Right atrium auricular region (tissue), 2 donors: ENCODE data around the gene RALA. TPM values are rescaled to one million over a fixed set of nuclear protein-coding genes. Genes with fewer than 3 reads are reported as not detected.

Source experiments
- DNase-seq: peaks from one replicate; pipeline ENCODE4 v3.0.0-alpha.2; 2019; ENCODE audit warnings: low spot score
- H3K27ac ChIP-seq, 2 donors: fragments of 200-600 bp; sonication (generic); 1 replicate in 1 of 2; 2 replicates in 1 of 2; pipeline ENCODE4 v1.5.1; 2016 to 2019
- H3K27me3 ChIP-seq, 2 donors: fragments of 200-600 bp; sonication (generic); one replicate each; pipeline versions ENCODE4 v1.5.1 to v1.6.0; 2017 to 2019
- H3K36me3 ChIP-seq: fragments of 200-600 bp; sonication (generic); one replicate; pipeline ENCODE4 v1.5.1; 2016
- H3K4me1 ChIP-seq, 2 donors: fragments of 200-600 bp; sonication (generic); one replicate each; pipeline versions ENCODE4 v1.5.1 to v1.6.0; 2017 to 2019
- H3K4me3 ChIP-seq, 2 donors: fragments of 200-600 bp; sonication (generic); 1 replicate in 1 of 2; 2 replicates in 1 of 2; pipeline ENCODE4 v1.5.1; 2017 to 2019; ENCODE audit warnings: mild to moderate bottlenecking in 1 of 2, moderate library complexity in 1 of 2
- H3K9me3 ChIP-seq, 2 donors: fragments of 200-600 bp; sonication (generic); one replicate each; pipeline ENCODE4 v1.5.1; 2019
- total RNA-seq, 2 donors: library from RNA; depleted of rRNA; stranded (reverse); fragments of >200 nt; gene quantifications; one replicate each; pipeline ENCODE4 v1.1.0, GENCODE V29; 2016
- TF ChIP-seq, protein P1 (sequence below), 2 donors: fragments of 200-600 bp; sonication (generic); IDR thresholded peaks; one replicate each; pipeline ENCODE4 v1.5.1; 2019; ENCODE audit warnings: antibody characterized with exemption in 2 of 2

The RALA gene
- total RNA-seq, 2 donors from 2014 or later, result 13.2 to 14.0 TPM

DNA sequence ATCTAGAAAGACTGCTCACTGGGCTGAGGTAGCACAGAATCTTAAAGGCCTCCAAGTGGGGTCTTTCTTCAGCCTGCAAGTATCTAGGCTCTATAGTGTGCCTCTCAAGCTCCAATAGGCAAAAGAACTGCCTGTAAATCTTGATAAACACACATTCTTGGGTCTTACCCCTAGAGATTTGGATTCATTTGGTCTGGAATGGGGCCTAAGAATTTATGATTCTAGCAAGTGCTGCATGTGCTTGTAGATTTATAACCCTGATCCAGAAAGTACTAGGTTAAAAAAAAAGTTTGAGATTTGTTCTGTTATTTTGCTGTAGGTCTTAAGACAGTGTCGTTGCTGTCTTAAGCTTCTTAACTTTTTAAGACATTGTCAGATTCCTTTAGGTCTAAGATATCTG lies 74.1 kb downstream of the RALA start:
- Histone ChIP-seq H3K36me3 (peaks cover 22% of the 10 kb centered on the region), H3K9me3 (no peaks in the 10 kb centered on the region), H3K27me3 (no peaks in the 10 kb centered on the region), H3K27ac (no peak overlapping the region), H3K4me1 (no peaks in the 10 kb centered on the region), H3K4me3 (no peak overlapping the region)
- TF ChIP-seq, protein P1, sequence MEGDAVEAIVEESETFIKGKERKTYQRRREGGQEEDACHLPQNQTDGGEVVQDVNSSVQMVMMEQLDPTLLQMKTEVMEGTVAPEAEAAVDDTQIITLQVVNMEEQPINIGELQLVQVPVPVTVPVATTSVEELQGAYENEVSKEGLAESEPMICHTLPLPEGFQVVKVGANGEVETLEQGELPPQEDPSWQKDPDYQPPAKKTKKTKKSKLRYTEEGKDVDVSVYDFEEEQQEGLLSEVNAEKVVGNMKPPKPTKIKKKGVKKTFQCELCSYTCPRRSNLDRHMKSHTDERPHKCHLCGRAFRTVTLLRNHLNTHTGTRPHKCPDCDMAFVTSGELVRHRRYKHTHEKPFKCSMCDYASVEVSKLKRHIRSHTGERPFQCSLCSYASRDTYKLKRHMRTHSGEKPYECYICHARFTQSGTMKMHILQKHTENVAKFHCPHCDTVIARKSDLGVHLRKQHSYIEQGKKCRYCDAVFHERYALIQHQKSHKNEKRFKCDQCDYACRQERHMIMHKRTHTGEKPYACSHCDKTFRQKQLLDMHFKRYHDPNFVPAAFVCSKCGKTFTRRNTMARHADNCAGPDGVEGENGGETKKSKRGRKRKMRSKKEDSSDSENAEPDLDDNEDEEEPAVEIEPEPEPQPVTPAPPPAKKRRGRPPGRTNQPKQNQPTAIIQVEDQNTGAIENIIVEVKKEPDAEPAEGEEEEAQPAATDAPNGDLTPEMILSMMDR (IDR thresholded peaks at IDR 0.05), result no peak
- DNase-seq, result no peak

DNA sequence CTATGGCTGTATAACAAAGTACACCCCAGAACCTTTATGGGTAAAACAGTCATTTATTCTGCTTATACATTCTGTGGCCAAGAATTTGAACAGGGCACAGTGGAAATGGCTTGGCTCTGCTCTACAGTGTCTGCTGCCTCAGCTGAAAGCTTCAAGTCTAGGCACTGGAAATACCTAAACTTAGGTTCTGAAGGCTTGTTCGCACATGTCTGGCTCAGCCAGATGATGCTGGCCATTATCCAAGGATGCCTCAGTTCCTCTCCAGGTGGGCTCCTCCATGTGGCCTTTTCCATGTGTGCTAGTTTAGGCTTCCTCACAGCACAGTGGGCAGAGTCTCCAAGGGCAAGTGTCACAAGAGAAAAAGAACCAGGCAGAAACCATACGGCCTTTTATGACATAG lies 76.8 kb downstream of the RALA start:
- DNase-seq, result no peak
- H3K4me3 ChIP-seq, result no peak overlapping the region
- peaks cover 14% of the 10 kb centered on the region for H3K36me3 ChIP-seq
- TF ChIP-seq, protein P1 (IDR thresholded peaks at IDR 0.05), result no peak
- H3K9me3 ChIP-seq, result no peaks in the 10 kb centered on the region
- H3K4me1 ChIP-seq, result no peaks in the 10 kb centered on the region
- no peak overlapping the region for H3K27ac ChIP-seq
- no peaks in the 10 kb centered on the region for H3K27me3 ChIP-seq

DNA sequence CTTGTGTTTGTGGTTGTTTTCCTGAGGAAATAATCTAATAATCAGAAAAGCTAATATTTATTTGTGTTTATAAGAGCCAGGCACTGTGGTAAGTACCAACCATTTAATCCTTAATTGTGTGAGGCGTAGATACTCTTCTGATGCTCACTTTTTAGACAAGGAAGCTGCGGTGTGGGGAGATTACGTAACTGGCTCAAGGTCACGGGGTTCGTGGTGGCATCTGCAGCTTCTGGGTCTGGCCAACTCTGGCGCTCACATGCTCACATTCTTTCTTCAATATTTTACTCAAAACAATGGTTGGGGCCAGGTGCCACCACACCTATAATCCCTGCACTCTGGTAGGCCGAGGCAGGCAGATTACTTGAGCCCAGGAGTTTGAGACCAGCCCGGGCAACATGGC lies 77.6 kb downstream of the RALA start:
- no peak overlapping the region for H3K27ac ChIP-seq
- peaks cover 17% of the 10 kb centered on the region for H3K36me3 ChIP-seq
- DNase-seq, result no peak
- H3K4me3 ChIP-seq, result no peak overlapping the region
- H3K27me3 ChIP-seq, result no peaks in the 10 kb centered on the region
- no peaks in the 10 kb centered on the region for H3K9me3 ChIP-seq
- TF ChIP-seq, protein P1 (IDR thresholded peaks at IDR 0.05), result no peak
- H3K4me1 ChIP-seq, result no peaks in the 10 kb centered on the region

DNA sequence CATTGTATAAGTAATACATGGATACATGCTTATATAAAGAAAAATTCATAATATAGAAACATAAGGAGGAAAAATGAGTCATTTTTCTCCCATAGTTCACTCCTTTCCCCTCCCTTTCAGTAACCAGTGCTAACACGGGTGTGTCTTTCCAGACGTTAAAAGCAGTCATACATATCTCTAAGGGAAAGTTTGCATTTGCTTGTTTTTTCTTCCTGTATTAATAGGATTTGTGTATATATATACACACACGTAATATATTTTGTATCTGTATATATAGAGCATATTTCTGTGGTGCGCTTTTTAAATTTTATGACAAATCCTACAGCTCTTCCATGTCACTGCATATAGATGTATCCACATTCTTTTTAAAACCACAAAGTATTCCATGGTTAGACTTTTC lies 78.8 kb downstream of the RALA start:
- DNase-seq, result no peak
- no peak overlapping the region for H3K27ac ChIP-seq
- no peaks in the 10 kb centered on the region for H3K27me3 ChIP-seq
- no peak overlapping the region for H3K4me3 ChIP-seq
- H3K9me3 ChIP-seq, result no peaks in the 10 kb centered on the region
- TF ChIP-seq, protein P1 (IDR thresholded peaks at IDR 0.05), result no peak
- no peaks in the 10 kb centered on the region for H3K4me1 ChIP-seq
- peaks cover 20% of the 10 kb centered on the region for H3K36me3 ChIP-seq

DNA sequence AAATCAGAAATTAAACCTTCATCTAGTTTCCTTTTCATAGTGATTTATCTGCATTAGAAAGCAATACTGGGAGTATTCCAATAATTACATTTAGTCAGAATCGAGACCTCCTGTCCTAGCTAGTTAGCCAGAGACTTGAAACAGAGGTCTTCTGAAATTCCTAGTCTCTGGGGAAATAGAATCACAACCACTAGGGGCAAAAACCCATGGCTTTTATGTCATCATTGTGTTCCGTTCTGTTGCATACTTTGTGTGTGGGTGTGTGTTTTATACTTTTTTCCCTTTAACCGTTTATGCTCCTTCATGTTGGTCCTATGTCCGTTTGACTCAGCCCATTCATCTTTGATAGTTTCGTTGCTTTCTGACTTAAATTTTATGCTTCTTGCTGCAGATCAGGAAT lies 79.8 kb downstream of the RALA start:
- Histone ChIP-seq H3K9me3 (no peaks in the 10 kb centered on the region), H3K4me1 (no peaks in the 10 kb centered on the region), H3K27ac (no peak overlapping the region), H3K4me3 (no peak overlapping the region), H3K27me3 (no peaks in the 10 kb centered on the region), H3K36me3 (peaks cover 18% of the 10 kb centered on the region)
- TF ChIP-seq, protein P1 (IDR thresholded peaks at IDR 0.05), result no peak
- no peak for DNase-seq

DNA sequence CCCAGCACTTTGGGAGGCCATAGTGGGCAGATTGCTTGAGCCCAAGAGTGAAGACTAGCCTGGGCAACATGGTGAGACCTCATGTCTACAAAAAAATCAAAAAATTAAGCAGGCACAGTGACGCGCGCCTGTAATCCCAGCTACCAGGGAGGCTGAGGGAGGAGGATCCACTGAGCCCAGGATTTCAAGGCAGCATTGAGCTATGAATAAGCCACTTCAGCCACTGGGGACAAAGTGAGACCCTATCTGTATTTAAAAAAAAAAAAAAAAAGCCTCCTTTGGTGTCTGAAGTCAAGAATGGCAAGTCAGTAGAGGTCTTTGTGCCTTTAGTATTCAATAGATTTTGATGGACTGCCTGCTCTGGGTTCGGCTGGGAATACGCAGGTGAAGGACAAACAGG lies 85.7 kb downstream of the RALA start:
- H3K4me1 ChIP-seq, result peaks cover 0 to 9% of the 10 kb centered on the region in 2 donors
- TF ChIP-seq, protein P1 (IDR thresholded peaks at IDR 0.05), result no peak
- H3K4me3 ChIP-seq, result no peak overlapping the region
- H3K9me3 ChIP-seq, result peaks cover 0 to 6% of the 10 kb centered on the region in 2 donors
- H3K36me3 ChIP-seq, result peaks cover 13% of the 10 kb centered on the region
- H3K27me3 ChIP-seq, result no peaks in the 10 kb centered on the region
- H3K27ac ChIP-seq, result no peak overlapping the region
- DNase-seq, result no peak
